Measurements from ENCODE around the gene UBL5. TPM values are rescaled to one million over a fixed set of nuclear protein-coding genes. Genes with fewer than 3 reads are reported as not detected.

Gene UBL5
- total and polyA plus RNA-seq, 10 of the 15 experiments (the other 5 are each of a cell fraction or from before 2014, with no cell fraction given): 297 to 897 (median 711) TPM

DNA sequence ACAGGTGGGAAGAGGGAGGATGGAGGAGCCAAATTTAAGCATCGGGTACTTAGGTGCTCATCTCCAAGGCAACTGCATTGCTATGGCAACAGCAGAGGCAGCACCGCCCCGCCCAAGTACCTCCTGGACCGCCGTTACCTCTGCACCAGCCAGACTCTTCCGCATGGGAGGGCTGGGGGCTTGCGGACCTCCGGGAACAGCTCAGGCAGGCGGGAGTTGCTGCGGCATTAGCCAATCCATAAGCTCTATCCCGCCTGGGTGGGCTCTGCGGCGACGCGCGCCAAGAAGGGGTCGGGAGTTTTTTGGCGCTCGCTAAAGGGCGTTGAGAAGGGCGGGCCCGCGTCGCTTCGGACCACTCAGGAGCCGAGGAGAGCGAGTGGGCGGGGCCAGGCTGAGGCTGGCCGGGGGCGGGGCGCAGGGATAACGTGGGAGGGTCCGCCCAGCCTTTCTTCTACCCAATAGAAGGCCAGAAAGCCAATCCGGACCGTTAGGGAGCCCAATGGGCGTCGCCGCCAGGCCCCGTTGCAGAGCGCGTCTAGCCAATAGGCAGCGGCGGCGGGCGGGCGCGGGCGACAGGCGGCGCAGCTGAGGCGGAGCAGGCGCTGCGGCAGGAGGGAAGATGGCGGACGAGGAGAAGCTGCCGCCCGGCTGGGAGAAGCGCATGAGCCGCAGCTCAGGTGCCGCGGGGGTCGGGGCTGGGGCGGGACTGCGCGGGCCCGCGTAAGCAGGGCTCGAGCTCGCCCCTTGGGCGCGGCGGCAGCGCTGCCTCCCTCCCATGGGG, 7.2 kb downstream of the UBL5 start, which contains the start of gene PIN1 (continued):
- peak; percentile 79 for TF ChIP-seq KLF5 (IDR thresholded peaks at IDR 0.05; ENCODE audit: partially characterized antibody)
- TF ChIP-seq SMAD5 (IDR thresholded peaks at IDR 0.05; ENCODE audit: low read depth): 0 out of 2 replicates have a peak, but pooled peaks have one; percentile 54
- TF ChIP-seq RBBP5 (conservative IDR thresholded peaks at IDR 0.05): no peak
- no peak for TF ChIP-seq ZBTB11 (CRISPR knock-in tag; IDR thresholded peaks at IDR 0.05)
- 0 out of 2 replicates have a peak, but pooled peaks have one; percentile 20 for TF ChIP-seq HCFC1 (IDR thresholded peaks at IDR 0.05; ENCODE audit: low read length)
- 0 out of 3 replicates have a peak, but pooled peaks have one; percentile 14 for TF ChIP-seq POU2F2 (IDR thresholded peaks at IDR 0.05; ENCODE audit: borderline replicate concordance, low read depth, low read length)
- no peak for TF ChIP-seq PML (IDR thresholded peaks at IDR 0.05; ENCODE audit: low read length)
- TF ChIP-seq SREBF2 (IDR thresholded peaks at IDR 0.05; ENCODE audit: low read length): peak; percentile 79
- no peak for TF ChIP-seq MEF2A (IDR thresholded peaks at IDR 0.05; ENCODE audit: insufficient read depth, low read depth, low read length)
- 0 out of 2 replicates have a peak, but pooled peaks have one; percentile 55 for TF ChIP-seq POLR2AphosphoS5 (IDR thresholded peaks at IDR 0.05; ENCODE audit: low read length)
- no peak for TF ChIP-seq PRDM15 (CRISPR knock-in tag; IDR thresholded peaks at IDR 0.05)
- peak; percentile 86 for TF ChIP-seq GATAD2B (conservative IDR thresholded peaks at IDR 0.05; ENCODE audit: low read depth)
- no peak for TF ChIP-seq KAT2A (conservative IDR thresholded peaks at IDR 0.05; ENCODE audit: control insufficient read depth, low read depth, low read length)
- no peak for TF ChIP-seq RAD51 (IDR thresholded peaks at IDR 0.05)
- TF ChIP-seq HDAC6 (IDR thresholded peaks at IDR 0.05; ENCODE audit: unreplicated experiment): no peak
- peak; percentile 93 for TF ChIP-seq IRF3 (IDR thresholded peaks at IDR 0.05)
- no peak for TF ChIP-seq ZBED1 (IDR thresholded peaks at IDR 0.05; ENCODE audit: borderline replicate concordance)
- TF ChIP-seq E2F4 (IDR thresholded peaks at IDR 0.05; ENCODE audit: low read depth, low read length): no peak
- peak; percentile 31 to 56 (median 38); a peak in 3 of 6 replicates for TF ChIP-seq CTCF (IDR thresholded peaks at IDR 0.05 in 2 of 3, conservative IDR thresholded peaks at IDR 0.05 in 1 of 3; ENCODE audit: control insufficient read depth in 2 of 3, extremely low read depth in 1 of 3, insufficient read depth in 1 of 3, low read depth in 3 of 3, low read length in 3 of 3)

All from GM12878 (cell line).